Lower leg skin (tissue), 3 donors: ENCODE results near the gene NOL4L.

Source experiments
- CTCF ChIP-seq, 3 donors: fragments of 450-650 bp; IDR thresholded peaks; one replicate each; pipeline ENCODE4 v1.5.1; 2016; ENCODE audit warnings: antibody characterized with exemption in 3 of 3, mild to moderate bottlenecking in 3 of 3, moderate library complexity in 2 of 3
- POLR2A ChIP-seq, 2 donors: fragments of 450-650 bp; IDR thresholded peaks; one replicate each; pipeline ENCODE4 v1.6.1; 2016 to 2017; ENCODE audit warnings: antibody characterized with exemption in 2 of 2, mild to moderate bottlenecking in 1 of 2, moderate library complexity in 1 of 2

DNA sequence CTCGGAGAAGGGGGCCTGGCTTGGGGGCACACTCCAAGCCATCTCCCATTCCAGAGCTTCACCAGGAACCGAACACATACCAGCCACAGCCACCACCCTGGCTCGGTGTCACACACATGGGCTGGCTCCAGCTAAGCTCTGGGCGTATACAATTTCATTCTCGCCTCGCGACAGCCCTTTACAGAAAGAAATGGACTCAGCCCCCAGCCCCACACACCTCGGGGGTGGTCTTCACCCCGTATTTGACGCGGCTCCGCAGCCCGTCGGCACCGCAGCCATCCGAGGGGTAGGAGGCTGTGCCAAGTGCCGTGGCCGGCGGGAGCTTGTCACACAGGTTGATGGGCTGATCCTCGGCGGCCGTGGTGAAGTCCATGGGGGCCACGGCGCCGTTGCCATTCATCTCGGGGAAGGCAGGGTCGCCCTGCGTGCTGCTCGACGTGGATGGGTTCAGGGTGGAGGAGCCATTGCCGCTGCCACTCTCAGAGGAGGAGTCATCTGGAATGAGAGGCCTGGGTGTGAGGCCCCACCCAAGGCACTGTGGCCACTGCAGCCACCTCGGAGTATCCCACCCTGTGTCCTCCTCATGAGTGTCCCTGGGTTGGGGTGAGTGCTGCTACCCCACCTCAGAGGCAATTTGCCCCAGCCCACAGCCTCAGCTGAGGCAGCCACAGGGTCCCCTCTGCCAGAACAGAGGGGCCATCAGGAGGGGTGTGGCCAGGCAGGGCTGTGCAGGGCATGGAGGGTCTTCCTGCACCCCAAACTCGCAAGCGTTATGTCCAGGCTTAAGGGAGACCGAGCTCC, 129.0 kb downstream of the NOL4L start:
- TF ChIP-seq CTCF (IDR thresholded peaks at IDR 0.05) (no peak), POLR2A (IDR thresholded peaks at IDR 0.05) (no peak)
